Stimulated activated CD4-positive, alpha-beta T cell treated with anti-CD3 and anti-CD28 coated beads, Interleukin-2, amount 100 ng/mL, for 24 hours (primary cell): ENCODE results near the gene GPX4.

ENCODE experiments used
- DNase-seq, 2 donors: peaks; one replicate each; pipeline ENCODE4 v3.0.0-alpha.2; 2020

GPX4 gene, protein sequence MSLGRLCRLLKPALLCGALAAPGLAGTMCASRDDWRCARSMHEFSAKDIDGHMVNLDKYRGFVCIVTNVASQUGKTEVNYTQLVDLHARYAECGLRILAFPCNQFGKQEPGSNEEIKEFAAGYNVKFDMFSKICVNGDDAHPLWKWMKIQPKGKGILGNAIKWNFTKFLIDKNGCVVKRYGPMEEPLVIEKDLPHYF

DNA sequence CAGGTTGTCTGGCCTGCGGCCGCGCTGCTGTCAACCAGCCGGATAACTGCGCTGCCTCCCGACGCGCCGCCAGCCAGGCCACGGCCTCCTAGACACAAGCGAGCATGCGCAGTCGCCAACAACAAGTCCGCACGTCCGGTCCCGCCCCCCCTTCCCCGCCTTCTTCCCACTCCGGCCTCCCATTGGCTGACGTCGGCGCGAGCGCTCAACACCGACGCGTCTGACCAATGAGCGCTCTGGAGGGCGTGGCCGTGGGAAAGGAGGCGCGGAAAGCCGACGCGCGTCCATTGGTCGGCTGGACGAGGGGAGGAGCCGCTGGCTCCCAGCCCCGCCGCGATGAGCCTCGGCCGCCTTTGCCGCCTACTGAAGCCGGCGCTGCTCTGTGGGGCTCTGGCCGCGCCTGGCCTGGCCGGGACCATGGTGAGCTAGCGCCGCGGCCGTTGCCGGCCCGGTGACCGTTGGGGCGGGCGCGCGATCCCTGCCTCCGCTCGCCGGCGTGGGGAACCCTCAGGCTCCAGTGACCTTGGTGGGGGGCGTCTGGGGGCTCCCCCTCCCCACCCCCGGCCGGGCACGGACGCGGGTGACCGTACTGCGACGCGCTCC lies at the start of gene GPX4:
TSS of gene GPX4 (plus strand) at position 287 of the 603 bp plus-strand sequence. CDS start at position 337, 50 bp downstream.
- DNase-seq, result peak; percentile 98 to 99

DNA sequence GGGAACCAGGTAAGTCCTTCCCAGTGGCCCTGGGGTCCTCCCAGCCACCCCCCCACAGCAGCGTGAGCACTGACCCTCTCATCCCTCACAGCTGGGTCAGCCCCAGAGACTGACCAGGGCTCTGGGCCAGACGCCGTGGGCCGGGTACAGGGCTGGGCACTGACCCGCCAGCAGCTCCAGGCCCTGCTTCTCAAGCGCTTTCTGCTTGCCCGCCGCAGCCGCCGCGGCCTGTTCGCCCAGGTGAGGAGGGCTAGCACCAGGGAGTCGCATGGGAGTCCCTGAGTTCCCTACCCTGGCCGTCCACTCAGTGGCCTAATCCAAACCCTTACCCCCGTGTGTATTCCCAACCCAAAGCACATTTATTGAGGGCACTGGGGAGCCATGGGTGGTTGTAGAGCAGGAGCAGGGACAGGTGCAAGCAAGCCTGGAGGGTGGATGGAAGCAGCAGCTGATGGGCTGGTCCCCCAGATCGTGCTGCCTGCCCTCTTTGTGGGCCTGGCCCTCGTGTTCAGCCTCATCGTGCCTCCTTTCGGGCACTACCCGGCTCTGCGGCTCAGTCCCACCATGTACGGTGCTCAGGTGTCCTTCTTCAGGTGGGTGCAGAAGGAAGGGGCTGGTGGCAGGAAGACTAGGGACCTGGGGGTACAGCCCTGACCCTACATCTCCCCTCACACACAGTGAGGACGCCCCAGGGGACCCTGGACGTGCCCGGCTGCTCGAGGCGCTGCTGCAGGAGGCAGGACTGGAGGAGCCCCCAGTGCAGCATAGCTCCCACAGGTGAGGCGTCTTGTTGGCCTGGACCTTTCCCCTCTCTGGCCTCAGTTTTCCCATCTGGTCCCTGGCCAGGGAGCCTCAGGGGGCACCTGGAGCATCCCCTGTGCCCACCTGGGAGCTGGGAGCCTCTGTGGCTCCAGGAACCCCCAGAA lies 49.4 kb upstream of the GPX4 start:
- no peak for DNase-seq

DNA sequence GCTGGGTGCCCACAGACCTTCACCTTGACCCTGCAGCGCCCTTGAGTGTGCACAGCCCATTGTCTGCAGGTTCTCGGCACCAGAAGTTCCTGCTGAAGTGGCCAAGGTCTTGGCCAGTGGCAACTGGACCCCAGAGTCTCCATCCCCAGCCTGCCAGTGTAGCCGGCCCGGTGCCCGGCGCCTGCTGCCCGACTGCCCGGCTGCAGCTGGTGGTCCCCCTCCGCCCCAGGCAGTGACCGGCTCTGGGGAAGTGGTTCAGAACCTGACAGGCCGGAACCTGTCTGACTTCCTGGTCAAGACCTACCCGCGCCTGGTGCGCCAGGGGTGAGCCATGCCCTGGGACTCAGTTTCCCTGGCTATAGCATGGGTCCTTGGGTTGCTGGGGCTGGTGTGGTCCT lies 48.8 kb upstream of the GPX4 start:
- DNase-seq, result no peak

DNA sequence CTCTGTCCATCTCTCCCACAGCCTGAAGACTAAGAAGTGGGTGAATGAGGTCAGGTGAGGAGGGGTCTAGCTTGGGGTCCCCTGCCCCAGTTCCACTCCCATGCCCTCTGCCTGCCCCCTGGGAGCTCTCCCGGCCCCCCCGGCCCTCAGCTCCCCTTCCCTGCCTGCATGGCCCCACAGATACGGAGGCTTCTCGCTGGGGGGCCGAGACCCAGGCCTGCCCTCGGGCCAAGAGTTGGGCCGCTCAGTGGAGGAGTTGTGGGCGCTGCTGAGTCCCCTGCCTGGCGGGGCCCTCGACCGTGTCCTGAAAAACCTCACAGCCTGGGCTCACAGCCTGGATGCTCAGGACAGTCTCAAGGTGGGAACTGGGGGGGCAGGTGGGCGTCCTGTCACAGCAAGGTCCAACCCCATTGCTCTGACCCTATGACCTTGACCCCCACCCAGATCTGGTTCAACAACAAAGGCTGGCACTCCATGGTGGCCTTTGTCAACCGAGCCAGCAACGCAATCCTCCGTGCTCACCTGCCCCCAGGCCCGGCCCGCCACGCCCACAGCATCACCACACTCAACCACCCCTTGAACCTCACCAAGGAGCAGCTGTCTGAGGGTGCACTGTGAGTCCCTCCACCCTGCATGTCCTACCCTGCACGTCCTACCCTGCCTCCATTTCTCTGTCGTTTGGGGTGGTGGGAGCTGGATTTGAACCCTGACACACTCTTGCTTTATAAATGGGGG lies 47.7 kb upstream of the GPX4 start:
- no peak for DNase-seq

DNA sequence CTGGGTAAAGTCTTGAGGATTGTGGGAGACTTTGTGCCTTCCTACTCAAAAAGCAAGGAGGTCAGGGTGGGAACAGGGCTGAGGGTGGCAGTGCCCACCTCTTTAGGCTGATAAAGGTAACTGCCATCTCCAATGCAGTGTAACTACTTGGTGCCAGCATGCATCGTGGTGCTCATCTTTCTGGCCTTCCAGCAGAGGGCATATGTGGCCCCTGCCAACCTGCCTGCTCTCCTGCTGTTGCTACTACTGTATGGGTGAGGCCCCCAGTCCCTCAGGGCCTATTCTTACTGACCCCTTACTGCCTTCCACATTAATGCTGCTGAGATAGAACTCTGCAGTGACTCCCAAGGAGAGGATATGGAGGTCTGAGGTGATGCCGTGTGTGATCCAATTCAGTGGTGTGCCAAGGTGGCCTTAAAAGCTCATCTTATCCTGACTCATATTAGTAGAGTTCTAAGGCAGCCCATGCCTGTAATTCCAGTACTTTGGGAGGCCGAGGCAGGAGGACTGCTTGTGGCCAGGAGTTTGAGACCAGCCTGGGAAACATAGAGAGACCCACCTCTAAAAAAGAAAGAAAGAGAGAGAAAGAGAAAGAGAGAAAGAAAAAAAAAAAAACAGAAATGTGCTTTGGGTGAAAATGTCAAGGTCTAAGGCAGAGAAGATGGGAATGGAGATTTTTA lies 46.5 kb upstream of the GPX4 start:
- no peak for DNase-seq

DNA sequence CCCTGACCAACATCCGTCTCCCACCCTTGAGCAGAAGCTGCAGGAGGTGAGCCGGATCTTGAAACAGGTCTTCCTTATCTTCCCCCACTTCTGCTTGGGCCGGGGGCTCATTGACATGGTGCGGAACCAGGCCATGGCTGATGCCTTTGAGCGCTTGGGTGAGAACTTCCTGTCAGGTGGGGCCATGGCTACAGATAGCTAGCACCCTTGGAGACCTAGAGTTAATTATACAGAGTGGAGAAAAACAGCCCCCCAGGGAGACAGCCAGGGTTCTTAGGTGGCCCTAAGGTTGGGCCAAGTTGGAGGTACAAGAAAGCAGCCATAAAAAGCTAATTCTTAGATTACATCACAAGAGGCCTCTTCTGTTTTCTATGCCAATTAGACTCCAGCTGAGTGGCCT lies 45.7 kb upstream of the GPX4 start:
- DNase-seq, result no peak

DNA sequence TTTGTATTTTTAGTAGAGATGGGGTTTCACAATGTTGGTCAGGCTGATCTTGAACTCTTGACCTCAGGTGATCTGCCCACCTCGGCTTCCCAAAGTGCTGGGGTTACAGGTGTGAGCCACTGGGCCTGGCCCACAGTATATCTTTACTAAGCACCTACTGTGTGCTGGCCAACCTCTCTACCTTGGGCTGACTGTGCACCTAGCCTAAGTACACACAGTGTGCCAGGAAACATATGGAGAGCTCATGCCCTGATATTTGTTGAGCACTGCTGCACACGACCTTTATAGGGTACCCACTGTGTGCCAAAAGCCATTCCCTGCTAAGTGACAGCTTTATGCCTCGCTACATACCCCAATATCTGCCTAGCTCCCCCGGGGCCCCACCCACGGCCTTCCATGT lies 43.1 kb upstream of the GPX4 start:
- no peak for DNase-seq

DNA sequence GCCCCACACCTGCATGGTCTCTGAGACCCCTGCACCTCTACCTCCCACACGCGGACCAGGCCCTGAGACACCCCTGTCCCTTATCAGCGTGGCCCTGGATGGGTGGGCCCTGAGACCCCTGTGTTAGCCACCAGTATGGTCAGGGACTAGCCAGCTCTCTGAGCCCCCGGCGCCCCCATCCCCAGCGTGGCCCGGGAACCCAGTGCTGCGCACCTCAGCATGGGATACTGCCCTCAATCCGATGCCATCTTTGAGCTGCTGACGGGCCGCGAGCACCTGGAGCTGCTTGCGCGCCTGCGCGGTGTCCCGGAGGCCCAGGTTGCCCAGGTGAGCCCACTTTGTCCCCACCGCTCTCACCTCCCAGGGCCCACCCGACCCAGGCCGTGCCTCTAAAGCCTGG lies 41.8 kb upstream of the GPX4 start:
- no peak for DNase-seq

DNA sequence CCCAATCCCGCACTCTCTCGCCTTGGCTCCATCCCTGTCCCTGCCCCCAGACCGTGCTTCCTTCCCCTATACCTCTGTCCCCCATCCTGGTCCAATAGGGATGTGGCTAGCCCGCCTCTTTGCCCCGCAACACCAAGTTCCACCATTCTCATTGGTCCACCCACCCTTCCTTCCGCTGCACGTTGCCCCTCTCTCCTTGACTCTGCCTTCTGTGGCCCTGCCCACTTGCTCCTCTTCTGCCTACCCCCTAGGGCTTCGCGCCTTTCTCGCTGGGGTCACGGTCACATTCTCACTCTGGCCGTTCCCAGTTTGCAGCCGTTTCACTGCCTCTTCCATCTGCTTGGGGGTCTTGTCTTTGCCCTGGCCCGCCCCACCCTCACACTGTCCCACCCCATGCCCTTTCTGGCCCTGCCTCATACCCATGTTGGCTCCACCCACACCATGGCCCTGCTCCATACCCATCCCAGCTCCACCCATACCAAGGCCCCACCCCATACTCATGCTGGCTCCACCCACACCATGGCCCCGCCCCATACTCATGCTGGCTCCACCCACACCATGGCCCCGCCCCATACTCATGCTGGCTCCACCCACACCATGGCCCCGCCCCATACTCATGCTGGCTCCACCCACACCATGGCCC lies 41.3 kb upstream of the GPX4 start:
- DNase-seq, result no peak

DNA sequence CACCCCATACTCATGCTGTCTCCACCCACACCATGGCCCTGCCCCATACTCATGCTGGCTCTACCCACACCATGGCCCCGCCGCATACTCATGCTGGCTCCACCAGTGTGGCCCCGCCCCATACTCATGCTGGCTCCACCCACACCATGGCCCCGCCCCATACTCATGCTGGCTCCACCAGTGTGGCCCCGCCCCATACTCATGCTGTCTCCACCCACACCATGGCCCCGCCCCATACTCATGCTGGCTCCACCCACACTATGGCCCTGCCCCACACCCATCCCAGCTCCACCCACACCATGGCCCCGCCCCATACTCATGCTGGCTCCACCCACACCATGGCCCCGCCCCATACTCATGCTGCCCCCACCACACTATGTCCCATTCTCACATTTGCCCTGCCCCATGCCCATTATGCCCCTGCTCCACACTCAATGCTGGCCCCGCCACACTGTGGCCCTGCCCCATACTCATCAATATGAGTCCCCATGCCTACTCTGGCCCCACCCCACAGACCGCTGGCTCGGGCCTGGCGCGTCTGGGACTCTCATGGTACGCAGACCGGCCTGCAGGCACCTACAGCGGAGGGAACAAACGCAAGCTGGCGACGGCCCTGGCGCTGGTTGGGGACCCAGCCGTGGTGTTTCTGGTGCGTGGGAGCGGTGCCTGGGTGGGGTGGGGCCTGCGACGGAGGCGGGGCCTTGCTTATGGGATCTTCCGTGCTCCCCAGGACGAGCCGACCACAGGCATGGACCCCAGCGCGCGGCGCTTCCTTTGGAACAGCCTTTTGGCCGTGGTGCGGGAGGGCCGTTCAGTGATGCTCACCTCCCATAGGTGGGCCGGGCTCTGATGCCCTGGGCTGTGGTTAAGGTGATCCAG lies 40.5 kb upstream of the GPX4 start:
- DNase-seq, result peak; percentile 59 to 61

DNA sequence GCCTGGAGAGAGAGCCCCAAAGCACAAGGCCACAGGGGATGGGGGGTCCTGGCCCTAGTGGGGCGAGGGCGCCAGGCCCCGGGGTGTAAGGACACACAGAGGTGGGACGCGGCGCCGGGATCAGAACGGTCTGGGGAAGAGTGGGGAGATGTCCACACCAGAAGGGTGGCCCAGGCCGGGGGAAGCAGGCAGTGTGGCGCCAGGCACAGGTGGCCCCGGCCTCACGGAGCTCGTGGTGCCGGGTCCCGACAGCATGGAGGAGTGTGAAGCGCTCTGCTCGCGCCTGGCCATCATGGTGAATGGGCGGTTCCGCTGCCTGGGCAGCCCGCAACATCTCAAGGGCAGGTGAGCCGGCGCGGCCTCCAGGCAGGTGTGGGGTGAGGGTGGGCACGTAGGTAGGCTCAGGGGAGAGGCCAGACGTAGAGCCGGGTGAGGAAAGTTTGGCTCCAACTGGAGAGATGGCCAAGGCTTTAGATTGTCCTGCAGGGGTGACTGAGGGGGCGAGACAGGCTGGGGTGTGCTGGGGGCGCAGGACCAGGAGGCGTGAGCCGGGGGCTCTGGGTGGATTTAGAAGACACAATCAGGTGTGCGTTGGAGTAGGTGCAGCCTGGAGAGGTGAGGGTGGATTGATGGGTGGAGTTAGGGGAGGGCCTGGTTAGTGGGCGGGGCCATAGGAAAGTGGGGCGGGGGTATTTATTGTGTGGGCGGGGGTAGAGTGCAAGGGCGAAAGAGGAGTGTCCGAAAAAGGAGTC lies 39.7 kb upstream of the GPX4 start:
- DNase-seq, result no peak

DNA sequence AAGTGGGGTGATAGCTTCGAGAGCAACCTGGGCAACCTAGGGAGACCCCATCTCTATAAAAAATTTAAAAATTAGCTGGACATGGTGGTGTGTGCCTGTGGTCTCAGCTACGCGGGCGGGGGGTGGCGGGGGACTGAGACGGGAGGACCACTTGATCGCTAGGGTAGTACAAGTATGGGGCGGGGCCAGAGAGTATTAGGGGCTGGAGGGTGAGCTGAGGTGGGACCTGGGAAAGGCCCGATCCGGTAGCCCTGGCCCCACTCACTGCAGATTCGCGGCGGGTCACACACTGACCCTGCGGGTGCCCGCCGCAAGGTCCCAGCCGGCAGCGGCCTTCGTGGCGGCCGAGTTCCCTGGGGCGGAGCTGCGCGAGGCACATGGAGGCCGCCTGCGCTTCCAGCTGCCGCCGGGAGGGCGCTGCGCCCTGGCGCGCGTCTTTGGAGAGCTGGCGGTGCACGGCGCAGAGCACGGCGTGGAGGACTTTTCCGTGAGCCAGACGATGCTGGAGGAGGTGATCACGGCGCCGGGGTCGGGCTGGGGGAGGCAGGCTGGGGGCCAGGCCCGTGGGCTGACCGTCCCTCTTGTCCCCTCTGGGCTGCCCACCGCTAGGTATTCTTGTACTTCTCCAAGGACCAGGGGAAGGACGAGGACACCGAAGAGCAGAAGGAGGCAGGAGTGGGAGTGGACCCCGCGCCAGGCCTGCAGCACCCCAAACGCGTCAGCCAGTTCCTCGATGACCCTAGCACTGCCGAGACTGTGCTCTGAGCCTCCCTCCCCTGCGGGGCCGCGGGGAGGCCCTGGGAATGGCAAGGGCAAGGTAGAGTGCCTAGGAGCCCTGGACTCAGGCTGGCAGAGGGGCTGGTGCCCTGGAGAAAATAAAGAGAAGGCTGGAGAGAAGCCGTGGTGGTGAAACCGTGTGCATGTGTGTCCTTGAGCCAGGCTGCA lies 38.9 kb upstream of the GPX4 start:
- DNase-seq, result peak; percentile 77 to 81

DNA sequence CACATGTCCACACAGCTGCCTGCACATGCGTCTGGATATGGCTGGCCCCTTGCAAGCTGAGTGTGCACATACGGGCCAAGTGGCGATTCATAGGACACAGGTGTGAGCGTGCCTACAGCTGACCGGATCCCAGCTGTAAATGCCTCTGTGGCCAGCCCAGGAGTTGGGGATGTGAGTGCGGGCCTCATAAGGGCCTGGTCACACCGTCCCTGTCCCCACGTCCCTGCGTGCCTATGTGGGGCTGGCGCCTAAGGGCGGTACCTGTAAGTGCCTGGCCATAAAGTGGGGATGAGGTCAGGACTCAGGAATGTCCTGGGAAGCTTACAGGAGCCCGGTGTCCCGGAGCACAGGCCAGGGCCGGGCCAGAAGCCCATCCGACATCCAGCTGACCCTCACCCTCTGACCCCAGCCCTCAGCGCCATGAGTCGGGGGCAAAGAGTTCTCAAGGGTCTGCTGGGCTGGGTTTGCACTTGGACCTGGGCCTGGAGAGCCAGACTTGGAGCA lies 38.1 kb upstream of the GPX4 start:
- no peak for DNase-seq

DNA sequence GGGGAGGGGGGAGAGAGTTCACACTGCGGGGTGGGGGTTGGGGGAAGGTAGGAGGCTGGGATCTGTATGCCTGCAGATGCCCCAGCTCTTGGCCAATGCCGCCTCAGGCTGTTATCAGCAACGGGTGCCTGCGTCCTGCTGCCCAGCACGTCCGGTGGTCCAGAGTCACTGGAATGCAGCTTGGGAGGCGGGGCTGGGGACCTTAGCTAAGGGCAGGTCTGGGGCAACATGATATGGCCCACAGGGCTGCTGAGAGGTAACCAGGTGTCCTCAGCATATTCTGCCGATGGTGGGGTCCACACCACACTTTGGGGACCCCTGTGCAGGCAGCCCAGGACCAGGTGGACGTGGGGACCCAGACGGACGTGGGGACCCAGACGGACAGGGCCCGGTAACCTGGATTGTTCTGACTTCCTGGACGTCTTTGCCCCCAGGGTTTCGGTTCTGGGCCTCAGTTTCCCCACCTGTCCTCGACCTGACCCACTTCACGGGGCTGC lies 37.5 kb upstream of the GPX4 start:
- no peak for DNase-seq

DNA sequence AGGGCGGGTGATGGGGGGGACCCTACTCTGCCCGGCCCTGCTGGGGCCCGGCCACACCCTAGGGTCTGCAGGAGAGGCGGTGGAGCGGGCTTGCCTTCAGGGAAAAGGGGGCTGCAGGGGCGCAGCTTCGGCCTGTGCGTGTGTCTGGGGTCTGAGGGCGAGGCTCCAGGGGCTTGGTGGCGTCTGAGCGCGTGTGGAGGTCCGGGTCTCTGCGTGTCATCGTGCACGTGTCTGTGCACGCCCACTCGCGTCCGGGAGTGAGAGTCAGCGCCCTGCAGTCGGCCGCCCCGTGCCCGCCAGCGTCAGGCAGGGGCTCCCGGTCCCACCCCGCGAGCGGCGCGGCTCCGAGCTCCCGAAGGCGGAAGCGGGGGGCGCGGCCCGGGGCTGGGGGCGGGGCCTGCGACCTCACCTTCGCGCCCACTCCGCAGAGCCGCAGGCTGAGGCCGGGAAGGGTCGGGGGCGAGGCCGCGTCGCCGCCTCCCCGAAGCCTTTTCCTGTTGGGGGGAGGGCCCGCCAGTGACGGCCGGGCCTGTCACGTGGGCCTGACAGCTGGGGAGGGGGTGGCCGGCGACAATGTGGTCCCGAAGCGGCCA lies 37.0 kb upstream of the GPX4 start, which contains the start of gene ARHGAP45:
TSS of gene ARHGAP45 (plus strand) at position 420 of the 593 bp plus-strand sequence. CDS start 239 bp downstream, outside the sequence.
- peak; percentile 78 to 87 for DNase-seq

DNA sequence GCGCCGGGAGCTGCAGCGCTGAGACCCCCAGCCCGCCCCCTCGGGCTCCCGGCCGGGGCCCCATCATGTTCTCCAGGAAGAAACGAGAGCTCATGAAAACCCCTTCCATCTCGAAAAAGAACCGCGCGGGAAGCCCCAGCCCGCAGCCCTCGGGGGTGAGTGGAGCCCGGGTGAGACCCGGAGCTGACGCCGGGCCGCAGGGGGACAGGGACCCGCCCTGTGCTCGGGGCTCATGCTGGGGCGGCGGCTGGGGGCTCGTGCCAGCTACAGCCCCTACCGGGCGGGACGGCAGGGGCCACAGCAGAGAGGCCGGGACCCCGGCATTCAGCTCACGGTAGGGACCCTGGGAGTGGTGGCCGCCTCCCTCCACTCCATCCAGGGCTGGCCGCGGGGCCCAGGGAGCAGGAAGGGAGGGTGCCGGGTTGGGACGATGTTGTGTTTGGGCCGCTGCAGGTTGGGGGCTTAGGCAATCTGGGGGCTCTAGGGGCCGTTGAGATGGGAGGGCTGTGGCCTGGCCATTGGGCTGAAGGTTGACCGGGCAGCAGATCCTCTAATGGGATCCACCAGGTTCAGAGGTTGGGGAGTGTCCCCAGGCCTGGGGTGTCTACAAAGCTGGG lies 36.3 kb upstream of the GPX4 start:
- peak in 1 of 2 donors; percentile 70 for DNase-seq
